Activated CD8-positive, alpha-beta T cell treated with anti-CD3 and anti-CD28 coated beads, Interleukin-2, amount 10 ng/mL, durations not matched to agents 7 days and 5 days (primary cell): ENCODE data around the gene CFAP54. TPM values are rescaled to one million over a fixed set of nuclear protein-coding genes. Genes with fewer than 3 reads are reported as not detected.
A peak's percentile ranks its signal among the peaks of the same experiment; 100 is the strongest.
"Not testable (repeated sequence)": the region's sequence is repeated elsewhere in the genome, so short reads cannot be mapped to it uniquely, and the experiment has no call there.

Experiments used
- ATAC-seq: fragments of 150-1000 bp; cut with Tn5 transposase; one replicate; pipeline ENCODE4 v1.10.0; 2021; ENCODE audit warnings: moderate library complexity
- CTCF ChIA-PET: fragments of 350-600 bp; sonication (Branson Sonifier 250); formaldehyde crosslinking; loops from one replicate; lab custom pipeline; 2021; ENCODE audit warnings: antibody characterized with exemption; lab: Charles Lee
- POLR2A ChIA-PET: fragments of 350-600 bp; sonication (Branson Sonifier 250); formaldehyde crosslinking; loops from one replicate; lab custom pipeline; 2021; ENCODE audit warnings: antibody characterized with exemption; lab: Charles Lee
- DNase-seq: peaks from one replicate; pipeline ENCODE4 v3.0.0-alpha.2; 2020
- H3K27ac Mint-ChIP-seq: one replicate; pipeline ENCODE4 v1.8.0; 2021; ENCODE audit warnings: mild to moderate bottlenecking, mixed read lengths
- H3K27me3 Mint-ChIP-seq: one replicate; pipeline ENCODE4 v1.8.0; 2021; ENCODE audit warnings: low read depth, mixed read lengths
- H3K36me3 Mint-ChIP-seq: one replicate; pipeline ENCODE4 v1.8.0; 2021; ENCODE audit warnings: low read depth, mixed read lengths
- H3K4me1 Mint-ChIP-seq: one replicate; pipeline ENCODE4 v1.8.0; 2021; ENCODE audit warnings: low read depth, mixed read lengths
- H3K4me3 Mint-ChIP-seq: one replicate; pipeline ENCODE4 v1.8.0; 2021; ENCODE audit warnings: mild to moderate bottlenecking, mixed read lengths
- H3K9me3 Mint-ChIP-seq: one replicate; pipeline ENCODE4 v1.8.0; 2022; ENCODE audit warnings: mixed read lengths; ENCODE audit not compliant: insufficient read depth
- total RNA-seq, 2 experiments: library from RNA; stranded (reverse); gene quantifications; one replicate each; pipeline ENCODE4 v1.2.3, GENCODE V29; 2021

Gene CFAP54
- total RNA-seq, 2 experiments from 2014 or later = 0.18 to 1.2 TPM

DNA sequence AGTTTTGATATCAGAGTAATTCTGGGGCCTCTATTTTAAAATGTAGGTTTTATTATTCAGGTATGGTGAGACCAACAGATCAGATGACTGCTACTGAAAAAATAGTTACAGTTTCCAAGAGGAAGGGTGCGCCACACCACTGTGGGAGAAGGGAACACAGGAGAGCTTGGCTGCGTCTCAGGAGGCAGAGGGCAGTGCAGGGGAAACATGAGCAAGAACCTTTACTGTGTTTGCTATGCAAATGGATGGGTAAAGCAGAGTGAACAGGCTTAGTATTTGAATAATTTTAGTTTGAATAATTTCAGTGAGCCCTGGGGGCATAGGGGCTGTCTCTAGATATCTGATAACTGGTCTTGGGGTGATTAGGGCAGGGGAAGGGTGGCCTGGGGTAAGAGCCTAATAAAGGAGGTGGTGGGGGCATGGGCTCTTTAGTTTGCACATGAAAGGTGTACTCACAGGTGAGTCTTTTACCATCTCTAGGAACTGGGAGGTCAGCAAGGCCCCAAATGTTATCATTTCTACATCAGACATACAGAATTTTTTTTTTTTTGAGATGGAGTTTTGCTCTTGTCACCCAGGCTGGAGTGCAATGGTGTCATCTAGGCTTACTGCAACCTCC, 220.9 kb downstream of the CFAP54 start:
- Mint-ChIP-seq H3K27me3 (peaks cover 2% of the 10 kb centered on the region), H3K4me1 (no peaks in the 10 kb centered on the region), H3K27ac (no peak overlapping the region), H3K4me3 (no peak overlapping the region), H3K36me3 (no peaks in the 10 kb centered on the region), H3K9me3 (no peaks in the 10 kb centered on the region)
- ChIA-PET POLR2A (no interaction called here), CTCF (no interaction called here)
- ATAC-seq (no peak), DNase-seq (no peak)

- CTCF ChIA-PET = interaction anchor here (1.2 kb wide), 1 partner anchor 12 kb away, joined by 4 read pairs; no protein-coding TSS in a partner anchor
- Mint-ChIP-seq H3K36me3 (no peaks in the 10 kb centered on the region), H3K9me3 (no peaks in the 10 kb centered on the region), H3K27me3 (peaks cover 2% of the 10 kb centered on the region), H3K27ac (no peak overlapping the region), H3K4me3 (no peak overlapping the region), H3K4me1 (no peaks in the 10 kb centered on the region)
- POLR2A ChIA-PET = no interaction called here
- ATAC-seq (no peak), DNase-seq (no peak)
Measured at GRCh38 chr12:96711364-96711763, 222.0 kb downstream of the CFAP54 start.

DNA sequence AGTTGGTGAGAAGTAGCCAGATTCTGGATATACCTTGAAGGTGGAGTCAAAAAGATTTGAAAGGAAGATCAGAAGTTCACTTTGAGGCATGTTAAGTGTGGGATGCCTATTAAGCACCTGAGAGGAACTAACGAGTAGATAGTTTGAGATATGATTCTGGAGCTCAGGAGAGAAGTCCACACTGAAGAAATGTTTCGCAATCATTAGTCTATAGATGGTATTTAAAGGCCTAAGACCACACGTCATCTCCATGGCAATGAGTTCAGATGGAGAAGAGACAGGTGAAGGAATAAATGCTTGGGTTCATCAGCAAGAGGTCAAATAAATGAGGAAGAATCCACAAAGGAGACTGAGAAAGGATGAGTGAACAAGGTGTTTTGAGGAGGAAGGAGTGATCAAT, 224.8 kb downstream of the CFAP54 start:
- no peaks in the 10 kb centered on the region for H3K4me1 Mint-ChIP-seq
- no peak overlapping the region for H3K27ac Mint-ChIP-seq
- no peaks in the 10 kb centered on the region for H3K36me3 Mint-ChIP-seq
- H3K9me3 Mint-ChIP-seq = no peaks in the 10 kb centered on the region
- ChIA-PET CTCF (no interaction called here), POLR2A (no interaction called here)
- no peak for DNase-seq
- H3K4me3 Mint-ChIP-seq = no peak overlapping the region
- H3K27me3 Mint-ChIP-seq = peaks cover 2% of the 10 kb centered on the region
- no peak for ATAC-seq

- H3K4me3 Mint-ChIP-seq = peak overlapping the region; percentile 87
- POLR2A ChIA-PET = interaction anchor here (0.6 kb wide), 1 partner anchor 1136 kb away, joined by 4 read pairs; no protein-coding TSS in a partner anchor
- CTCF ChIA-PET = interaction anchor here (1.1 to 1.2 kb wide), 2 partner anchors 56 to 647 kb away, joined by 3 read pairs; no protein-coding TSS in a partner anchor
- H3K27ac Mint-ChIP-seq = peak overlapping the region; percentile 94
- H3K27me3 Mint-ChIP-seq = no peaks in the 10 kb centered on the region
- H3K36me3 Mint-ChIP-seq = no peaks in the 10 kb centered on the region
- peaks cover 13% of the 10 kb centered on the region for H3K4me1 Mint-ChIP-seq
- no peaks in the 10 kb centered on the region for H3K9me3 Mint-ChIP-seq
- DNase-seq (peak; percentile 51), ATAC-seq (peak; percentile 86)
Measured at GRCh38 chr12:96719660-96720362, 230.4 kb downstream of the CFAP54 start.

DNA sequence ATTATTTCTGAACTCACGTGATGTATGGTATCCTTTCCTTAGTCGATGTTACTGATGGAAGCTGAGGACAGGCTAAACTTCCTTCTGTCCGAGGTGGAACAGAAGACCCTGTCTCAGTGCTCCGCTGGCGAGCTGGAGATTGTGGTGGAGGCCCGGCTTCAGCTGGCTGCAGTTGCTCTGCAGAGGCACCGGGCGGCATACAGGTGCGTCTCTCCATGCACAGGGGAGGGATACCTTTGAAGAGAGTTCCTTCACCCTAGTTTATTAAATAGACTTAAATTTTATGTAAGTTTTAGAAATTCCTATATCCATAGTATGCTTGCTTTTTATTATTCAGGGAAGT, 231.0 kb downstream of the CFAP54 start:
- ChIA-PET POLR2A (interaction anchor here (0.6 to 1.0 kb wide), 2 partner anchors 186 to 1137 kb away, joined by 3 to 4 read pairs; partner anchors contain the start of gene NEDD1), CTCF (interaction anchor here (1.1 to 1.2 kb wide), 2 partner anchors 57 to 647 kb away, joined by 3 read pairs; no protein-coding TSS in a partner anchor)
- Mint-ChIP-seq H3K27ac (peak overlapping the region; percentile 94), H3K4me1 (peaks cover 13% of the 10 kb centered on the region), H3K9me3 (no peaks in the 10 kb centered on the region), H3K36me3 (no peaks in the 10 kb centered on the region), H3K27me3 (no peaks in the 10 kb centered on the region), H3K4me3 (peak overlapping the region; percentile 87)
- peak; percentile 45 for DNase-seq
- ATAC-seq = peak; percentile 80

- H3K9me3 Mint-ChIP-seq, H3K4me1 Mint-ChIP-seq, H3K4me3 Mint-ChIP-seq, DNase-seq, H3K27ac Mint-ChIP-seq, ATAC-seq, H3K36me3 Mint-ChIP-seq, POLR2A ChIA-PET, CTCF ChIA-PET, H3K27me3 Mint-ChIP-seq: not testable (repeated sequence)
Measured at GRCh38 chr12:96729466-96729865, 240.1 kb downstream of the CFAP54 start.

DNA sequence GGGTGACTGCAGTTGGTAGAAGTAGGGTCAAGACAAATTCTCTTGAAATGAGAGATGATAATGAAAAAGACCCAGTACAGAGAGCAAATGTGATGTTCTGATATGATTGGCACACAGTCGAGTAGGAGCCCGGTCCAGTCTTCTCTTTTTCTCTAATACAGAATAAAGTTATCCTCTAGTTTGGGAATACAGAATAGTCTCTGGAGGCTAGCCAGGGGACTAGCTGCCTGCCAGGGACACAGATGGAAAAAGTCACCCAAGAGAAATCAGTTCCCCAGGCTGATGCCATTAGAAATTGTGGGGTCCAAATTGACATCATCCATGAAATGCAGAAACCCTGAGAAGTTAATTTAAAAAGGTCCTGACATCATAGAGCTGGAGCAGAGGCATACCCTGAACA, 240.5 kb downstream of the CFAP54 start:
- H3K27ac Mint-ChIP-seq = no peak overlapping the region

DNA sequence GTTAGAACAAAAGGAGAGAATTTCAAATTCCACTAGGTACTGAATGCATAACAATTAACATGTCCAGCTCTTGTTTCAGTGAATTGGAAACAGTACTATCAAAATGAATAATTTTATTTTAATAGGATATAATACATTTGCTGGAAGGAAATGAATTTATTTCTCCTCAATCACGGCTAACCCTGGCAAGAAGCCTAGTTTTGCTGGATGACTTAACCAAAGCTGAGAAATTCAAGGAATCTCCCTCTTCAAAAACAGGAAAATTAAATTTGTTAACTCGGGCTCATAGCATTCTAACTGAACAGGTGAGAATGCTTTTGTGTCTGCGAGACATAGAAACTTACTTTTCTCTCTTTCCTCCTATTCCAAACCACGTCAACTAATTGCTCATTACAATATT, 254.2 kb downstream of the CFAP54 start:
- no peaks in the 10 kb centered on the region for H3K9me3 Mint-ChIP-seq
- no peak overlapping the region for H3K4me3 Mint-ChIP-seq
- CTCF ChIA-PET = no interaction called here
- no peak for DNase-seq
- H3K27me3 Mint-ChIP-seq = peaks cover 7% of the 10 kb centered on the region
- H3K27ac Mint-ChIP-seq = no peak overlapping the region
- POLR2A ChIA-PET = no interaction called here
- H3K4me1 Mint-ChIP-seq = no peaks in the 10 kb centered on the region
- H3K36me3 Mint-ChIP-seq = no peaks in the 10 kb centered on the region
- ATAC-seq = no peak

More for the DNA sequence above, 240.5 kb downstream of the CFAP54 start:
- CTCF ChIA-PET = no interaction called here
- DNase-seq (no peak), ATAC-seq (no peak)
- H3K4me3 Mint-ChIP-seq = no peak overlapping the region
- POLR2A ChIA-PET = no interaction called here
- no peaks in the 10 kb centered on the region for H3K36me3 Mint-ChIP-seq
- H3K9me3 Mint-ChIP-seq = no peaks in the 10 kb centered on the region
- no peaks in the 10 kb centered on the region for H3K4me1 Mint-ChIP-seq
- peaks cover 6% of the 10 kb centered on the region for H3K27me3 Mint-ChIP-seq

GRCh38 chr12:96749999-96750398, 260.6 kb downstream of the CFAP54 start:
- Mint-ChIP-seq H3K27me3 (peaks cover 7% of the 10 kb centered on the region), H3K4me1 (no peaks in the 10 kb centered on the region), H3K9me3 (no peaks in the 10 kb centered on the region), H3K36me3 (no peaks in the 10 kb centered on the region), H3K4me3 (no peak overlapping the region), H3K27ac (no peak overlapping the region)
- no peak for ATAC-seq
- POLR2A ChIA-PET = no interaction called here
- DNase-seq = no peak
- CTCF ChIA-PET = no interaction called here

DNA sequence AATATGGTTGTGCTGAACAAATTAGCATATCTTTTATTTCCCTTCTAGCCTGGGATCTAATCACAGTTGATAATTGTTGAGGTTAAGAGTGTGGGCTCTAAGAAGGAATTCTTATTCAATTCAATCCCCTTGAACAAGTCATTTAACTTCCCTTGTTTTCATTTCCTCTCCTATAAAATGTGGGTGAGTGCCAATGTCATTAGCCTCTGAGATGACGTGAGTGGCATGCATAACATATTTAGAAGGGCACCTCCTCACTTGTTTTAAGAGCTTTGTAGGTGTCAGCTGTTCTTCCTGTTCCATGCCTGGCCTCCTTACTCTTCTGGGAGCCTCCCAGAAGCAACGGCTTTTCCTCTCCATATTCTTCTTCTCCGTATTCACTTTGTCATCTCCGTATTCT, 262.2 kb downstream of the CFAP54 start:
- Mint-ChIP-seq H3K36me3 (no peaks in the 10 kb centered on the region), H3K4me1 (no peaks in the 10 kb centered on the region), H3K4me3 (no peak overlapping the region), H3K27ac (no peak overlapping the region), H3K27me3 (peaks cover 4% of the 10 kb centered on the region), H3K9me3 (no peaks in the 10 kb centered on the region)
- no peak for ATAC-seq
- CTCF ChIA-PET = no interaction called here
- no peak for DNase-seq
- POLR2A ChIA-PET = no interaction called here

- POLR2A ChIA-PET = no interaction called here
- H3K27me3 Mint-ChIP-seq = peaks cover 2% of the 10 kb centered on the region
- no peaks in the 10 kb centered on the region for H3K4me1 Mint-ChIP-seq
- H3K36me3 Mint-ChIP-seq = no peaks in the 10 kb centered on the region
- H3K4me3 Mint-ChIP-seq = no peak overlapping the region
- H3K27ac Mint-ChIP-seq = no peak overlapping the region
- H3K9me3 Mint-ChIP-seq = no peaks in the 10 kb centered on the region
- DNase-seq (no peak), ATAC-seq (no peak)
- CTCF ChIA-PET = no interaction called here
Measured at GRCh38 chr12:96752211-96752610, 262.8 kb downstream of the CFAP54 start.

- DNase-seq = no peak
- ATAC-seq = no peak
- no peaks in the 10 kb centered on the region for H3K4me1 Mint-ChIP-seq
Measured at GRCh38 chr12:96766232-96766631, 276.9 kb downstream of the CFAP54 start.

More at GRCh38 chr12:96766232-96766631, 276.9 kb downstream of the CFAP54 start:
- ChIA-PET POLR2A (no interaction called here), CTCF (interaction anchor here (1.0 kb wide), 1 partner anchor 12 kb away, joined by 3 read pairs; no protein-coding TSS in a partner anchor)
- Mint-ChIP-seq H3K27me3 (peaks cover 4% of the 10 kb centered on the region), H3K27ac (no peak overlapping the region), H3K36me3 (no peaks in the 10 kb centered on the region), H3K9me3 (no peaks in the 10 kb centered on the region), H3K4me3 (no peak overlapping the region)
